ENCODE data around the gene BCAP31. TPM values are rescaled to one million over a fixed set of nuclear protein-coding genes. Genes with fewer than 3 reads are reported as not detected.
"Not testable (repeated sequence)": the region's sequence is repeated elsewhere in the genome, so short reads cannot be mapped to it uniquely, and the experiment has no call there.

BCAP31 gene
- polyA plus RNA-seq, 3 donors: 190 to 210 (median 196) TPM

GRCh38 chrX:153686711-153687110 is 37.5 kb downstream of the BCAP31 start:
- no peak for DNase-seq

GRCh38 chrX:153685751-153686696 is 38.2 kb downstream of the BCAP31 start:
- DNase-seq: no peak

GRCh38 chrX:153685156-153685536 is 39.0 kb downstream of the BCAP31 start:
- no peak for DNase-seq

- no peak for DNase-seq
These were observed 39.6 kb downstream of the BCAP31 start for GRCh38 chrX:153684467-153685155.

GRCh38 chrX:153683486-153683885 is 40.7 kb downstream of the BCAP31 start:
- not testable (repeated sequence) for DNase-seq

GRCh38 chrX:153681175-153681574 is 43.0 kb downstream of the BCAP31 start:
- DNase-seq: no peak

- no peak for DNase-seq
These were observed 49.9 kb downstream of the BCAP31 start for GRCh38 chrX:153674219-153674851.

- DNase-seq: no peak
These were observed 50.6 kb downstream of the BCAP31 start, which contains the start of gene PNCK for GRCh38 chrX:153673428-153674218. PNCK (minus strand) TSS chrX:153673813; CDS start chrX:153673076, 737 bp downstream.

GRCh38 chrX:153672531-153673427 is 51.4 kb downstream of the BCAP31 start:
- no peak for DNase-seq

GRCh38 chrX:153671589-153672530 is 52.3 kb downstream of the BCAP31 start:
- DNase-seq: no peak

- no peak for DNase-seq
These were observed 53.2 kb downstream of the BCAP31 start for GRCh38 chrX:153670748-153671588.

- no peak for DNase-seq
These were observed 54.1 kb downstream of the BCAP31 start for GRCh38 chrX:153669901-153670731.

GRCh38 chrX:153669174-153669890 is 54.9 kb downstream of the BCAP31 start:
- DNase-seq: no peak

- no peak for DNase-seq
These were observed 55.6 kb downstream of the BCAP31 start for GRCh38 chrX:153668423-153669173.

- DNase-seq: peak; percentile 80
These were observed 56.2 kb downstream of the BCAP31 start for GRCh38 chrX:153667956-153668396.
